ENCODE data around the gene PLXNA1. TPM values are rescaled to one million over a fixed set of nuclear protein-coding genes. Genes with fewer than 3 reads are reported as not detected.

PLXNA1 gene
- total and polyA plus RNA-seq, 4 donors: 0.92 to 8.3 (median 4.4) TPM

- H3K27ac ChIP-seq (ENCODE audit: low read depth in 1 of 2, low read length in 2 of 2): no peak overlapping the region
- H3K9me3 ChIP-seq (ENCODE audit: control insufficient read depth in 4 of 4, low read length in 3 of 4): no peaks in the 10 kb centered on the region
- no peak overlapping the region for H3K9ac ChIP-seq (ENCODE audit: low read depth in 1 of 2, low read length in 2 of 2)
- no peak for DNase-seq (ENCODE audit: low spot score)
- WGBS: 91% methylated on average over 17 of the region's 17 CpGs
- no peak for TF ChIP-seq REST (IDR thresholded peaks at IDR 0.05)
- TF ChIP-seq TAF1 (conservative IDR thresholded peaks at IDR 0.05): no peak
- TF ChIP-seq RXRA (IDR thresholded peaks at IDR 0.05): no peak
- no peak for TF ChIP-seq HNF4G (IDR thresholded peaks at IDR 0.05)
- no peak for TF ChIP-seq GABPA (IDR thresholded peaks at IDR 0.05 in 1 of 2, conservative IDR thresholded peaks at IDR 0.05 in 1 of 2)
- TF ChIP-seq EGR1 (IDR thresholded peaks at IDR 0.05; ENCODE audit: low read depth in 2 of 2): no peak
- no peak for TF ChIP-seq CTCF (IDR thresholded peaks at IDR 0.05; ENCODE audit: low read depth, low read length, missing input control)
- TF ChIP-seq FOXA2 (IDR thresholded peaks at IDR 0.05): no peak
- TF ChIP-seq SP1 (IDR thresholded peaks at IDR 0.05): no peak
- TF ChIP-seq, protein P1, sequence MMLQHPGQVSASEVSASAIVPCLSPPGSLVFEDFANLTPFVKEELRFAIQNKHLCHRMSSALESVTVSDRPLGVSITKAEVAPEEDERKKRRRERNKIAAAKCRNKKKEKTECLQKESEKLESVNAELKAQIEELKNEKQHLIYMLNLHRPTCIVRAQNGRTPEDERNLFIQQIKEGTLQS (IDR thresholded peaks at IDR 0.05): no peak
- no peak for TF ChIP-seq FOXA1 (IDR thresholded peaks at IDR 0.05)
- TF ChIP-seq, protein P2, sequence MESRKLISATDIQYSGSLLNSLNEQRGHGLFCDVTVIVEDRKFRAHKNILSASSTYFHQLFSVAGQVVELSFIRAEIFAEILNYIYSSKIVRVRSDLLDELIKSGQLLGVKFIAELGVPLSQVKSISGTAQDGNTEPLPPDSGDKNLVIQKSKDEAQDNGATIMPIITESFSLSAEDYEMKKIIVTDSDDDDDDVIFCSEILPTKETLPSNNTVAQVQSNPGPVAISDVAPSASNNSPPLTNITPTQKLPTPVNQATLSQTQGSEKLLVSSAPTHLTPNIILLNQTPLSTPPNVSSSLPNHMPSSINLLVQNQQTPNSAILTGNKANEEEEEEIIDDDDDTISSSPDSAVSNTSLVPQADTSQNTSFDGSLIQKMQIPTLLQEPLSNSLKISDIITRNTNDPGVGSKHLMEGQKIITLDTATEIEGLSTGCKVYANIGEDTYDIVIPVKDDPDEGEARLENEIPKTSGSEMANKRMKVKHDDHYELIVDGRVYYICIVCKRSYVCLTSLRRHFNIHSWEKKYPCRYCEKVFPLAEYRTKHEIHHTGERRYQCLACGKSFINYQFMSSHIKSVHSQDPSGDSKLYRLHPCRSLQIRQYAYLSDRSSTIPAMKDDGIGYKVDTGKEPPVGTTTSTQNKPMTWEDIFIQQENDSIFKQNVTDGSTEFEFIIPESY (IDR thresholded peaks at IDR 0.05): no peak
- no peak for TF ChIP-seq NR2F2 (IDR thresholded peaks at IDR 0.05)
- no peak for TF ChIP-seq YY1 (IDR thresholded peaks at IDR 0.05)
- TF ChIP-seq RAD21 (IDR thresholded peaks at IDR 0.05): no peak
- TF ChIP-seq HNF4A (conservative IDR thresholded peaks at IDR 0.05): no peak
- TF ChIP-seq JUND (IDR thresholded peaks at IDR 0.05): no peak
- TF ChIP-seq, protein P3, sequence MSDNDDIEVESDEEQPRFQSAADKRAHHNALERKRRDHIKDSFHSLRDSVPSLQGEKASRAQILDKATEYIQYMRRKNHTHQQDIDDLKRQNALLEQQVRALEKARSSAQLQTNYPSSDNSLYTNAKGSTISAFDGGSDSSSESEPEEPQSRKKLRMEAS (IDR thresholded peaks at IDR 0.05): no peak
- H3K36me3 ChIP-seq (ENCODE audit: control insufficient read depth in 4 of 4, insufficient read depth in 3 of 4, low read depth in 1 of 4, low read length in 3 of 4): no peaks in the 10 kb centered on the region
- peaks cover 0 to 4% (median 0%) of the 10 kb centered on the region in 4 donors for H3K4me1 ChIP-seq (ENCODE audit: control insufficient read depth in 4 of 4, insufficient read depth in 4 of 4, low read length in 3 of 4)
- no peaks in the 10 kb centered on the region for H3K27me3 ChIP-seq (ENCODE audit: control insufficient read depth in 4 of 4, insufficient read depth in 4 of 4, low read length in 3 of 4)
- H3K4me3 ChIP-seq (ENCODE audit: low read depth in 1 of 3, low read length in 3 of 3): no peak overlapping the region
These were observed 22.3 kb upstream of the PLXNA1 start for GRCh38 chr3:126960604-126960995.
